SK-N-MC (cell line): ENCODE data around the gene ZNF593OS.

Experiments used
- DNase-seq: peaks from one replicate; pipeline ENCODE4 v3.0.0-alpha.2; 2011; ENCODE audit warnings: low read depth, low spot score
- H3K27ac ChIP-seq: fragments of 200-600 bp; sonication (generic); 2 replicates; pipeline ENCODE4 v1.5.1; 2016; ENCODE audit warnings: mixed run types
- H3K36me3 ChIP-seq: fragments of 200-600 bp; sonication (generic); 2 replicates; pipeline ENCODE4 v1.6.1; 2017; ENCODE audit warnings: antibody characterized with exemption, low read length, mixed read lengths; ENCODE audit not compliant: insufficient read depth
- H3K4me3 ChIP-seq: fragments of 200-600 bp; sonication (generic); 2 replicates; pipeline ENCODE4 v1.5.1; 2016
- H3K9ac ChIP-seq: fragments of 200-600 bp; sonication (generic); 2 replicates; pipeline ENCODE4 v1.8.0; 2017; ENCODE audit warnings: mixed run types, mixed read lengths; ENCODE audit not compliant: insufficient read length
- H3K9me3 ChIP-seq: fragments of 200-600 bp; sonication (generic); 2 replicates; pipeline ENCODE4 v1.6.1; 2017; ENCODE audit warnings: low read depth, mild to moderate bottlenecking, antibody characterized with exemption, low read length, moderate library complexity, mixed read lengths
- EZH2 ChIP-seq: fragments of 200-600 bp; sonication (generic); IDR thresholded peaks from one replicate; pipeline ENCODE4 v1.6.1; 2017; ENCODE audit warnings: antibody characterized with exemption
- FOXP2 ChIP-seq: optimal IDR thresholded peaks from 2 replicates; pipeline ENCODE3; 2011; ENCODE audit warnings: mild to moderate bottlenecking, moderate library complexity; ENCODE audit not compliant: insufficient read depth; ENCODE audit errors: extremely low read length, control extremely low read depth
- POLR2AphosphoS5 ChIP-seq: IDR thresholded peaks from 2 replicates; pipeline ENCODE4 v1.6.1; 2012; ENCODE audit warnings: mild to moderate bottlenecking, low read depth, low read length, borderline replicate concordance

ZNF593OS gene

DNA sequence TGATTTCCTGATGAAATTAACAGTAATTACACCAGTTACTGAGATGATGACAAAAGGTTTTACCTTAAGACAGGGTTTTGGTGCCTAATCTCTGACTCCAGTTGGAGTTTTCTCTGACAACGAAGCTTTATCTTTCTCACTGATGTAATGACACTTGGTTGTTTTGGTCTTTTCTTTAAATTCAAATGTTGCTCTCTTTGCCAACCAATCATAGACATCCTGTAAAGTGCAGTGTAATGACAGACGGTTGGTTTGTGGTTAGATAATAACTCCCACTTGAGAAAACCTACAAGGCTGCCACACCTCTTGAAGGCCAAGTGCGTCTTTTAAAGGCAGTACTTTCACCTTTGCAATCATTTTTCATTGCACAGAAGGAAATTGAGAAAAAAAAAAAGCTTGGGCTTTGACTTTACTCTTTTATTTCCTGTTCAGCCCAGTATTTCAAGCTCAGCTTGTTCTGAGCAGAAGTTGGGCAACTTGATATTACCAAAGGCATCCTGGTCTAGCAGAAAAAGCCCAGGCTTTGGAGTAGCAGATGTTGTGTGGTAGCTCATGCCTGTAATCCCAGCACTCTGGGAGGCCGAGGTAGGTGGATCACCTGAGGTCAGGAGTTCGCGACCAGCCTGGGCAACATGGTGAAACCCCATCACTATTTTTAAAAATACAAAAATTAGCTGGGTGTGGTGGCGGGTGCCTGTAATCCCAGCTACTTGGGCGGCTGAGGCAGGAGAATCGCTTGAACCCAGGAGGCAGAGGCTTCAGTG is 45.1 kb downstream of the ZNF593OS start:
- DNase-seq = peak; percentile 45
- Histone ChIP-seq H3K27ac (peak overlapping the region; percentile 19; the same call in 1 of the 2 replicates), H3K9me3 (no peaks in the 10 kb centered on the region), H3K4me3 (0 out of 2 replicates have a peak overlapping the region, but pooled peaks have one; percentile 1), H3K9ac (peak overlapping the region; percentile 16), H3K36me3 (peaks cover 7% of the 10 kb centered on the region; the same call in 1 of the 2 replicates)
- TF ChIP-seq EZH2 (no peak), FOXP2 (no peak), POLR2AphosphoS5 (no peak)

GRCh38 chr1:26125946-26126320 is 45.7 kb downstream of the ZNF593OS start:
- no peak for DNase-seq
- no peaks in the 10 kb centered on the region for H3K9me3 ChIP-seq
- H3K36me3 ChIP-seq = peaks cover 7% of the 10 kb centered on the region; the same call in 1 of the 2 replicates
- H3K27ac ChIP-seq = peak overlapping the region; percentile 19; the same call in 1 of the 2 replicates
- peak overlapping the region; percentile 16 for H3K9ac ChIP-seq
- no peak for TF ChIP-seq POLR2AphosphoS5
- TF ChIP-seq FOXP2 = no peak
- no peak for TF ChIP-seq EZH2
- no peak overlapping the region for H3K4me3 ChIP-seq

GRCh38 chr1:26125382-26125781 is 46.2 kb downstream of the ZNF593OS start:
- Histone ChIP-seq H3K27ac (no peak overlapping the region), H3K4me3 (no peak overlapping the region), H3K9me3 (no peaks in the 10 kb centered on the region), H3K9ac (no peak overlapping the region), H3K36me3 (peaks cover 7% of the 10 kb centered on the region; the same call in 1 of the 2 replicates)
- no peak for DNase-seq
- TF ChIP-seq POLR2AphosphoS5 = no peak
- TF ChIP-seq FOXP2 = no peak
- no peak for TF ChIP-seq EZH2

DNA sequence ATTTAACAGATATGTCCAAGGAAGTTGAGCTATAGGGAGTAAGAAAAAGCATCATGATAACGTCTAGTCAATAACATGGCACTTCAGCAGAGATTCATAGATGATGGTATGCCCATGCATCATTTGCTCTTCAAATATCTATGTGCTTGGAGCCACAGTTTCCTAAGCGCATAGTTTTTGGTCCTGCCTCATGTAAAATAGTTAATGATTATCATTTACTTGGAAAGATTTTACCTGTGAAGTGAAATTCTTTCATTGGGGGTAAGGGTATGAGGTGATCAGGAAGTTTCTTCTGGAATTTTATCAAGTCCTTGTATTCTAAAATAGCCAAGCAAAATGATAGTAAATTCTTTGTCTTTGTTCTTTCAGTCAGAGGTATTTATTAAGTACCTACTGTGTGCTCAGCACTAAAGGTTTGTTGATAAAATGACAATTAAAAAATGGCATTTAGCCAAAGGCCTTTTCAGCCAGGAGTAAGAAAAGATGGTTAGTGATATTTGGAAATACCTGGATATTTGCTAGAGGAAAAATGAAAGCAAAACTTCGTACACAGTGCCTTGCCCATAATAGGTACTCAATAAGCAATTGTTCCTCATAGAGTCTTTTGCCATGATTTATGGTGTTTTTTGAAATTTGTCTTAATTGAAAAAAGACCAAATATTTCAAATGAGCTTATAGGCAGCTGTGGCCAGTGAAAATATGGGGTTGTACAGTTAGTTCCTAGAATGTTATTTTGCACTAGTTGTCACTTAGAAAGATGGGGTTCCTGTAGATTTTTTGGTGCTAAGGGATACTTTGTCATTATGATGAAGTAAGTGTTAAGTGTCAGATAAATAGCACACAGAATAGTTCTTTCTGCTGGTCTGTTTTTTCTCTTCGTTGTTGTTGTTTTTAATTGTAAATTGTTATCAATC is 47.0 kb downstream of the ZNF593OS start:
- H3K9ac ChIP-seq = no peak overlapping the region
- TF ChIP-seq EZH2 = no peak
- TF ChIP-seq POLR2AphosphoS5 = no peak
- no peak for TF ChIP-seq FOXP2
- no peaks in the 10 kb centered on the region for H3K9me3 ChIP-seq
- no peak overlapping the region for H3K27ac ChIP-seq
- DNase-seq = no peak
- H3K4me3 ChIP-seq = no peak overlapping the region
- peaks cover 7% of the 10 kb centered on the region; the same call in 1 of the 2 replicates for H3K36me3 ChIP-seq

DNA sequence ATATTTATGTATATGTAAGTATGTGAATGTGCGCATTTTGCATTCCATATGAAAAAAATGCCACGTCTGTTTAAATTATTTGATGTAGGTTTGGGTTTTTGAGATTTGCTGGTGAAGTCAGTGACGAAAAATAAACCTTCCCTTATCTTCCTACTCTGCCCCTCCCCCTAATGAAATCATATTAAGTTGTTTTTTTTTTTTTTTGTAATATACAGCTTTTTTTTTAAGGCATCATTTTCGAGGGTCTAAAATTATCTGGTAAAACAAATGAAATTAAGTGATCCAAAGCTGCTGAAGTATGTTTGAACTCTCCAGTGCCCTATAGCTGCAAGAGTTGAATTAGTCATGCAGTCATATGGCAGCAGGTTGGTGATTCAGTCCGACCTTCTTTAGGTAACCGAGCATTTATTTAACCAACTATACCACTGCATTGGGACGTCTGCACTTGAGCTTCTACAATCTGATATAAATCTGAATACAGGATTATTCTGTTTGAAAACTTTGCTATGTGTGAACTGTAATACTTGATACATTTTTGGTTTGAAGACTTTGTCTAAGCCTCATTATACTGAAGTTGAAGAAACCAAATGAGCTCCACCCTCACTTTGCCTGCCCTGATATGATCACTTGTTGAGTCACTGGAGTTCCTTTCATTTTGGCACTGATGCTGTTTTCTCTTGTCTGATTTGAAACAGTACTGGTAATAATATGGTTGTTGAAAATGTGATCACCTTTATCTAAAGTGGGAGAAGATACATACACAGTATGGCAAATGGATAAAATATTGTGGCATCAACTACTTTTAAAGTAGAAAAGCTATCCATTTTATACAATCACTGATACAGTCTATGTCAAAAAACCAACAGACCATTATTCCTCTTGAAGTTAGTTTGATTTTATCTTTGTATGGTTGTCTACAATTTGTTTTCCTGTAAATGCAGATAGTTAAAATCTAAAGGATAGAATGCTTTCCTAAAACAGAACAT is 48.4 kb downstream of the ZNF593OS start:
- DNase-seq = no peak
- TF ChIP-seq POLR2AphosphoS5 = no peak
- no peak for TF ChIP-seq FOXP2
- no peak for TF ChIP-seq EZH2
- H3K36me3 ChIP-seq = peaks cover 12% of the 10 kb centered on the region
- H3K27ac ChIP-seq = no peak overlapping the region
- H3K9ac ChIP-seq = no peak overlapping the region
- H3K4me3 ChIP-seq = no peak overlapping the region
- no peaks in the 10 kb centered on the region for H3K9me3 ChIP-seq

DNA sequence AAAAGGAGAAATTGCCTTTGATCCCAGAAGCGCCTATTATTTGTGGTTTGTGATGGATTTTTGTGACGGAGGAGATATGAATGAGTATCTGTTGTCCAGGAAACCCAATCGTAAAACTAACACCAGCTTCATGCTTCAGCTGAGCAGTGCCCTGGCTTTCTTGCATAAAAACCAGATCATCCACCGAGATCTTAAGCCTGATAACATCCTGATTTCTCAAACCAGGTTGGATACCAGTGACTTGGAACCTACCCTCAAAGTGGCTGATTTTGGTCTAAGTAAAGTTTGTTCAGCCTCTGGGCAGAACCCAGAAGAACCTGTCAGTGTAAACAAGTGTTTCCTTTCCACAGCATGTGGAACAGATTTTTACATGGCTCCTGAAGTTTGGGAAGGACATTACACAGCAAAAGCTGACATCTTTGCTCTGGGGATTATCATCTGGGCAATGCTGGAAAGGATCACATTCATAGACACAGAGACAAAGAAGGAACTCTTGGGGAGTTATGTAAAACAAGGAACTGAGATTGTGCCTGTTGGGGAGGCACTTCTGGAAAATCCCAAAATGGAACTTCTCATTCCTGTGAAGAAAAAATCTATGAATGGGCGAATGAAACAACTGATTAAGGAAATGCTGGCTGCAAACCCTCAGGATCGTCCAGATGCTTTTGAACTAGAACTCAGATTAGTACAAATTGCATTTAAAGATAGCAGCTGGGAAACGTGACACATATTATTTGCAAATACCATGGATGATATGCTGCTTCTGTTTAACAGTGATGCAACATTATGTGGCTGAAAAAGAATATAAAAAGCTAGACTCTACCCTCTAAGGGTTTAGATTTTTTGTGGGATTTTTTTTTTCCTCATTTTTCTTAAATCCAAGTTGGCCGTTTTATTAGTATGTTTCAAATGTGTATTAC is 49.5 kb downstream of the ZNF593OS start:
- Histone ChIP-seq H3K9ac (no peak overlapping the region), H3K27ac (no peak overlapping the region), H3K9me3 (no peaks in the 10 kb centered on the region), H3K36me3 (peaks cover 12% of the 10 kb centered on the region), H3K4me3 (no peak overlapping the region)
- TF ChIP-seq FOXP2 (no peak), EZH2 (no peak), POLR2AphosphoS5 (no peak)
- DNase-seq = no peak

DNA sequence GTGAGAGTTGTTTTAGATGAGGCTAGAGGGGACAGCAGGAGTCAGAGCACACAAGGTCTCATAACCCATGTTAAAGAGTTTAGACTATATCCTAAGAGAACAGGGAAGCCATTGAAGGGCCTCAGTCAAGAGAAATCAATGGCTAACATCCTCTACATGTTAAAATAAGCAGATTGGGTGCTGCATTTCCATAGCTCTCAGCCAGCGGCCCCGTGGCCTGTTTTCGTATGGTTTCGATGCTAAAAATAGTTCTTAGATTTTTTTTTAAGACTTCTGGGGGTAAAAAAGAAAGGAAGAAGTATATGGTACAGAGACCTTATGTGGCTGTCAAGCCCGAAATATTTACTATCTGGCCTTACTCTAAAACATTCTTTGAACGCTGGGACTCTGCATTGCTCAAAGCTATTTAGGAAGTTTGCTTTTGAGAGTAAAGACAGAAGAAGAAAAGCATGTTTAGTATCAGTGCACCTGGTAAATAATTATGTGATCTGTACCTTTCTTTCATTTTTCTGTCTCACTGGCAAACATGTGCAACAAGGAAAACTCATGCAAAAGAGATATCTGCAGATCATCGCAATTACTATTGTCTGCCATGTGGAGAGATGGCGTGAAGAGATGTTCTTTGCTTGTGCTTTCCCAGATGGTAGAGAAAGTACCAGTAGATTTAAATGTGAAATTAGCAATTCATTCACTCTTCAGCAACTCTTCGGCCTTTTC is 51.6 kb downstream of the ZNF593OS start:
- no peak overlapping the region for H3K27ac ChIP-seq
- no peak overlapping the region for H3K4me3 ChIP-seq
- peaks cover 12% of the 10 kb centered on the region for H3K36me3 ChIP-seq
- no peak overlapping the region for H3K9ac ChIP-seq
- no peak for TF ChIP-seq EZH2
- no peak for TF ChIP-seq POLR2AphosphoS5
- TF ChIP-seq FOXP2 = no peak
- H3K9me3 ChIP-seq = no peaks in the 10 kb centered on the region
- DNase-seq = no peak
